GDM1 (cell line): ENCODE data around the gene MINDY4.

Experiments used
- DNase-seq: peaks from one replicate; lab custom pipeline; 2025; lab: John Stamatoyannopoulos, UW

Gene MINDY4

GRCh38 chr7:30916767-30917166 is 145.6 kb downstream of the MINDY4 start:
- no peak for DNase-seq

GRCh38 chr7:30917216-30917893 is 146.1 kb downstream of the MINDY4 start:
- DNase-seq = no peak

GRCh38 chr7:30918676-30919075 is 147.5 kb downstream of the MINDY4 start:
- no peak for DNase-seq

GRCh38 chr7:30920021-30920583 is 148.9 kb downstream of the MINDY4 start:
- no peak for DNase-seq

- no peak for DNase-seq
These were observed 149.6 kb downstream of the MINDY4 start for GRCh38 chr7:30920584-30921539.

GRCh38 chr7:30921540-30922401 is 150.6 kb downstream of the MINDY4 start:
- no peak for DNase-seq

- DNase-seq = no peak
These were observed 151.4 kb downstream of the MINDY4 start for GRCh38 chr7:30922596-30922995.

- DNase-seq = no peak
These were observed 152.0 kb downstream of the MINDY4 start for GRCh38 chr7:30923009-30923773.

- DNase-seq = no peak
These were observed 152.7 kb downstream of the MINDY4 start for GRCh38 chr7:30923774-30924413.

GRCh38 chr7:30924624-30925023 is 153.4 kb downstream of the MINDY4 start:
- DNase-seq = no peak

- DNase-seq = no peak
These were observed 153.9 kb downstream of the MINDY4 start for GRCh38 chr7:30925117-30925516.

- no peak for DNase-seq
These were observed 154.7 kb downstream of the MINDY4 start for GRCh38 chr7:30925913-30926312.

- DNase-seq = no peak
These were observed 155.1 kb downstream of the MINDY4 start for GRCh38 chr7:30926313-30926712.

- DNase-seq = no peak
These were observed 155.8 kb downstream of the MINDY4 start for GRCh38 chr7:30927040-30927439.

- no peak for DNase-seq
These were observed 156.3 kb downstream of the MINDY4 start for GRCh38 chr7:30927559-30927958.

GRCh38 chr7:30928254-30928872 is 157.1 kb downstream of the MINDY4 start:
- DNase-seq = no peak

- DNase-seq = no peak
These were observed 158.5 kb downstream of the MINDY4 start for GRCh38 chr7:30929686-30930085.

- DNase-seq = no peak
These were observed 159.4 kb downstream of the MINDY4 start for GRCh38 chr7:30930621-30931020.

- no peak for DNase-seq
These were observed 160.1 kb downstream of the MINDY4 start for GRCh38 chr7:30931161-30931928.
